Thyroid gland (tissue), 4 donors: ENCODE results near the gene TMC8. TPM values are rescaled to one million over a fixed set of nuclear protein-coding genes. Genes with fewer than 3 reads are reported as not detected.
A peak's percentile ranks its signal among the peaks of the same experiment; 100 is the strongest.
"Not testable (repeated sequence)": the region's sequence is repeated elsewhere in the genome, so short reads cannot be mapped to it uniquely, and the experiment has no call there.

Source experiments
- DNase-seq, 2 donors: peaks; one replicate each; pipeline ENCODE4 v3.0.0-alpha.2; 2019
- H3K27ac ChIP-seq, 3 donors: fragments of 200-600 bp; sonication (generic); 1 replicate in 2 of 3; 2 replicates in 1 of 3; pipeline ENCODE4 v1.5.1; 2016 to 2019; ENCODE audit warnings: mild to moderate bottlenecking in 1 of 3, moderate library complexity in 1 of 3
- H3K27me3 ChIP-seq: fragments of 200-600 bp; sonication (generic); one replicate; pipeline ENCODE4 v1.5.1; 2019
- H3K36me3 ChIP-seq, 2 donors: fragments of 200-600 bp; sonication (generic); one replicate each; pipeline ENCODE4 v1.5.1; 2016 to 2019
- H3K4me1 ChIP-seq, 2 donors: fragments of 200-600 bp; sonication (generic); one replicate each; pipeline ENCODE4 v1.5.1; 2017 to 2019
- H3K4me3 ChIP-seq, 3 donors: fragments of 200-600 bp; sonication (generic); replicated peaks in 1 of 3; 1 replicate in 2 of 3; 2 replicates in 1 of 3; pipeline ENCODE4 v1.5.1; 2016; ENCODE audit warnings: mild to moderate bottlenecking in 1 of 3
- H3K9me3 ChIP-seq: fragments of 200-600 bp; sonication (generic); one replicate; pipeline ENCODE4 v1.5.1; 2017
- CTCF ChIP-seq, 6 experiments: fragments of 200-600 bp in 3 of 6; fragments of 450-650 bp in 3 of 6; sonication (generic) in 3 of 6; IDR thresholded peaks; one replicate each; pipeline ENCODE4 v1.5.1; 2016 to 2019; ENCODE audit warnings: antibody characterized with exemption in 6 of 6, mild to moderate bottlenecking in 2 of 6, inconsistent platforms in 1 of 6, moderate library complexity in 1 of 6
- POLR2A ChIP-seq, 2 donors: fragments of 450-650 bp; IDR thresholded peaks; one replicate each; pipeline ENCODE4 v1.6.1; 2017; ENCODE audit warnings: antibody characterized with exemption in 2 of 2, mild to moderate bottlenecking in 2 of 2, moderate library complexity in 1 of 2
- WGBS, 2 donors: methylation state at CpG; one replicate each; pipeline ENCODE4 v1.1.5; 2017; 5-methylcytosine and 5-hydroxymethylcytosine counted together
- intact Hi-C: fragments of 100-400 bp; cut with DNase I; formaldehyde crosslinking; loops from one replicate; pipeline ENCODE4 v1.15.1; 2023
- total RNA-seq, 4 donors: library from RNA; depleted of rRNA; stranded (reverse); fragments of >200 nt; gene quantifications; one replicate each; pipeline ENCODE4 v1.2.3, GENCODE V29; 2016

The TMC8 gene
- total RNA-seq, 4 donors from 2014 or later, result 1.4 to 4.7 (median 1.9) TPM

DNA sequence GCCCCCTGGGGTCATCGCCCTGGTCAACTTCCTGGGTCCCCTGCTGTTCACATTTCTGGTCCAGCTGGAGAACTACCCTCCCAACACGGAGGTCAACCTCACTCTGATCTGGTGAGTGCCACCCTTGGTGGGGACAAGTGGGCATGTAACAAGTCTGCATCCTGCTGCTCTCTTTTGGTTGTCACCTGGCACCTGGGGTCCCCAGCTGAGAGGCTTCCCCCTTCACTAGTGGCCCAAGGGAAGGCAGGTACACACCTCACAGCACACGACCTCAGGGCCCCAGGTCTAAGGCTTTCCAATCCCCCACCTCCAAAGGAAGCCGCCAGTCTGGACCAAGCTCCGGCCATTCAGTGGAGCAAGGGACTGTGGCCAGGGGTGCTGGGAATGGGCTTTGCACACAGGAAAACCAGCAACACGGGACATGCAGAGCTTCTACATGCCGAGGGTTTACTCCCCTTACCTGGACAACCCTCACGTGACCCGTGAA is 4.4 kb downstream of the TMC8 start:
- peaks cover 8 to 24% of the 10 kb centered on the region in 2 donors for H3K4me1 ChIP-seq
- no peak overlapping the region for H3K4me3 ChIP-seq
- TF ChIP-seq CTCF (IDR thresholded peaks at IDR 0.05) (no peak), POLR2A (IDR thresholded peaks at IDR 0.05) (no peak)
- H3K27ac ChIP-seq, result no peak overlapping the region
- no peaks in the 10 kb centered on the region for H3K9me3 ChIP-seq
- no peaks in the 10 kb centered on the region for H3K36me3 ChIP-seq
- DNase-seq, result no peak
- 65 to 85% methylated on average over 4 to 5 of the region's 9 CpGs for WGBS, 2 donors
- no peaks in the 10 kb centered on the region for H3K27me3 ChIP-seq
- intact Hi-C loops, result no loop called here

GRCh38 chr17:78135858-78136500 is 5.4 kb downstream of the TMC8 start:
- Histone ChIP-seq H3K27me3 (no peaks in the 10 kb centered on the region), H3K4me3 (no peak overlapping the region), H3K36me3 (no peaks in the 10 kb centered on the region), H3K9me3 (no peaks in the 10 kb centered on the region), H3K4me1 (peaks cover 14 to 24% of the 10 kb centered on the region in 2 donors), H3K27ac (no peak overlapping the region)
- no peak for DNase-seq
- intact Hi-C loops, result no loop called here
- WGBS, 2 donors, result 93 to 97% methylated on average over 9 of the region's 9 CpGs
- TF ChIP-seq CTCF (IDR thresholded peaks at IDR 0.05) (no peak), POLR2A (IDR thresholded peaks at IDR 0.05) (no peak)

DNA sequence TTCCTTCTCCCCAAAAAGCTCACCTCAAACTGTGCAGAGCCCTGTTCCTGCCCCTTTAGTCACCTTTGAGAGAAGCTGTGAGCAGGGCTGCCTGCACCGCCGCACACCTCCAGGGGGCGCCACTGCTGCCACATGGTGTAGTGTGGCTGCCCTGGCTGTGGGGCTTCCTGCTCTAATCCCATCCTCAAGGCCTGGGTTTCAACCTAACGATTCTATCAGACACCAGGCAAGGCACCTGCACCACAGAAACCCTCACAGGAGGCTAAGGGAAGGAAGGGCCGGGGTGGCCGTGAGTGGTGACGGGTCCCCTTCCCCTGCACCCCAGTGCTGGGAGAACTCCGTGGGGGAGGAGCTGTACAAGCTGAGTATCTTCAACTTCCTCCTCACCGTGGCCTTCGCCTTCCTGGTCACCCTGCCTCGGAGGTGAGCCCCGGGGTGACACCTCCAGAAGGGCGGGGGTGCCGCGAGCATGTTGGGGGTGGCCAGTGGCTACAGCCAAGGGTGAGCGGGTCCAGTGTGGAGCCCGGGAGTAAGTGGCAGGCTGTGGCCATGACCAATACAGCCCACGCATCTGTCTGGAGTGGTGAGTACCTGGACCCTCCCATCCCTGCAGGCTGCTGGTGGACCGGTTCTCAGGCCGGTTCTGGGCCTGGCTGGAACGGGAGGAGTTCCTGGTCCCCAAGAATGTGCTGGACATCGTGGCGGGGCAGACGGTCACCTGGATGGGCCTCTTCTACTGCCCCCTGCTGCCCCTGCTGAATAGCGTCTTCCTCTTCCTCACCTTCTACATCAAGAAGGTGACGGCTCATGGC is 7.0 kb downstream of the TMC8 start:
- no peak for DNase-seq
- Histone ChIP-seq H3K27me3 (no peaks in the 10 kb centered on the region), H3K4me1 (peaks cover 6 to 21% of the 10 kb centered on the region in 2 donors), H3K9me3 (no peaks in the 10 kb centered on the region), H3K36me3 (no peaks in the 10 kb centered on the region), H3K4me3 (no peak overlapping the region), H3K27ac (no peak overlapping the region)
- WGBS, 2 donors, result 70 to 72% methylated on average over 17 to 24 of the region's 26 CpGs
- intact Hi-C loops, result no loop called here
- TF ChIP-seq CTCF (IDR thresholded peaks at IDR 0.05) (peak in 1 of 6 experiments; percentile 2), POLR2A (IDR thresholded peaks at IDR 0.05) (no peak)

DNA sequence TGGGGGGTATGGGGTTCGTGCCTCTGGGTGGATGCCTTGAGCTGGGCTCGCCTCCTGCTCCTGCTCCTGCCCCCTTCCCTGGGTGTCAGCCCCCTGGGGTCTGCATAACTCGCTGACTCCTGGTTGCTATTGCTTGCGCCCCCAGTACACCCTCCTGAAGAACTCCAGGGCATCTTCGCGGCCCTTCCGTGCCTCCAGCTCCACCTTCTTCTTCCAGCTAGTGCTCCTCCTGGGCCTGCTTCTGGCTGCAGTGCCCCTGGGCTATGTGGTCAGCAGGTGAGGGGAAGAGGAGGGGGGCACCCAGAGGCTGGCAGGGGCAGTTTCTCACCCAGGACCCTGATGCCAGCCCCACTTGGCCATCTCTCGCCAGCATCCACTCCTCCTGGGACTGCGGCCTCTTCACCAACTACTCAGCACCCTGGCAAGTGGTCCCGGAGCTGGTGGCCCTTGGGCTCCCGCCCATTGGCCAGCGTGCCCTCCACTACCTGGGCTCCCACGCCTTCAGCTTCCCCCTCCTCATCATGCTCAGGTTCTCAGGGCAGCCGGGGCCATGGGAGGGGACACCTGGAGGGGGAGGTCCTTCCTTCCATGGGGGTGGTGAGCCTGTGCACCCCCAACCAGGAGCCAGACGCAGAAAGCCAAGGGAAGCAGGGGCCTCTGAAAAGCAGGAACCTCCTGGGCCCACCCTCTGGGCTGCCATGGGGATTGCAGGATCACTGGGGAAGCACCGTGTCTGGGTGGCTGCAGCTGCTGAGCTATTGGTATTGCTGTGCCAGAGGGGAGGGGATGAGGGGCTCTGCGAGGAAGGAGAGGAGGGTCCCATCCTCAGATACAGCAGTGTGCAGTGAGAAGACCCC is 7.9 kb downstream of the TMC8 start:
- H3K27me3 ChIP-seq, result no peaks in the 10 kb centered on the region
- intact Hi-C loops, result no loop called here
- H3K4me3 ChIP-seq, result no peak overlapping the region
- H3K4me1 ChIP-seq, result peaks cover 6 to 24% of the 10 kb centered on the region in 2 donors
- H3K36me3 ChIP-seq, result no peaks in the 10 kb centered on the region
- DNase-seq, result no peak
- H3K9me3 ChIP-seq, result no peaks in the 10 kb centered on the region
- 81 to 85% methylated on average over 15 to 17 of the region's 17 CpGs for WGBS, 2 donors
- TF ChIP-seq CTCF (IDR thresholded peaks at IDR 0.05), result no peak
- TF ChIP-seq POLR2A (IDR thresholded peaks at IDR 0.05), result no peak
- no peak overlapping the region for H3K27ac ChIP-seq

- H3K27me3 ChIP-seq, H3K4me3 ChIP-seq, H3K9me3 ChIP-seq, DNase-seq, H3K36me3 ChIP-seq, H3K27ac ChIP-seq, intact Hi-C loops: not testable (repeated sequence)
- peaks cover 19 to 37% of the 10 kb centered on the region in 2 donors for H3K4me1 ChIP-seq
- WGBS, 2 donors, result 82 to 85% methylated on average over 12 of the region's 12 CpGs
These were observed 9.2 kb downstream of the TMC8 start for GRCh38 chr17:78139861-78140168.
